ENCODE data around the gene ELF3. TPM values are rescaled to one million over a fixed set of nuclear protein-coding genes. Genes with fewer than 3 reads are reported as not detected.

Gene ELF3
- total and polyA plus RNA-seq, 2 of the 8 experiments (the other 6 are each of a cell fraction or from before 2014, with no cell fraction given) = 17.3 to 25.0 TPM

- CTCF ChIA-PET (ENCODE audit: partially characterized antibody) = interaction anchor here (0.5 to 10.4 kb wide), 6 partner anchors 13 to 89 kb away, joined by 3 to 85 read pairs (median 4); no protein-coding TSS in a partner anchor
- TF ChIP-seq, protein P1, sequence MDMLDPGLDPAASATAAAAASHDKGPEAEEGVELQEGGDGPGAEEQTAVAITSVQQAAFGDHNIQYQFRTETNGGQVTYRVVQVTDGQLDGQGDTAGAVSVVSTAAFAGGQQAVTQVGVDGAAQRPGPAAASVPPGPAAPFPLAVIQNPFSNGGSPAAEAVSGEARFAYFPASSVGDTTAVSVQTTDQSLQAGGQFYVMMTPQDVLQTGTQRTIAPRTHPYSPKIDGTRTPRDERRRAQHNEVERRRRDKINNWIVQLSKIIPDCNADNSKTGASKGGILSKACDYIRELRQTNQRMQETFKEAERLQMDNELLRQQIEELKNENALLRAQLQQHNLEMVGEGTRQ (IDR thresholded peaks at IDR 0.05; ENCODE audit: low read length) = no peak
- TF ChIP-seq BCL11A (IDR thresholded peaks at IDR 0.05; ENCODE audit: low read depth in 2 of 2, low read length in 2 of 2) (no peak), SIRT6 (IDR thresholded peaks at IDR 0.05; ENCODE audit: low read length) (no peak), KDM5A (IDR thresholded peaks at IDR 0.05; ENCODE audit: low read length) (no peak), HDAC2 (IDR thresholded peaks at IDR 0.05; ENCODE audit: borderline replicate concordance in 1 of 2, low read depth in 2 of 2, low read length in 2 of 2) (no peak), SIX5 (IDR thresholded peaks at IDR 0.05; ENCODE audit: low read depth, low read length) (no peak), EZH2 (IDR thresholded peaks at IDR 0.05; ENCODE audit: low read depth, low read length, severe bottlenecking) (no peak), SUZ12 (IDR thresholded peaks at IDR 0.05; ENCODE audit: low read length) (no peak), FOSL1 (IDR thresholded peaks at IDR 0.05; ENCODE audit: insufficient read depth, low read depth, low read length) (no peak), POLR2A (IDR thresholded peaks at IDR 0.05; ENCODE audit: control extremely low read depth in 1 of 2, low read depth in 2 of 2, low read length in 2 of 2) (no peak), SP4 (IDR thresholded peaks at IDR 0.05; ENCODE audit: low read length) (no peak), POU5F1 (IDR thresholded peaks at IDR 0.05; ENCODE audit: low read depth, low read length) (no peak), EGR1 (IDR thresholded peaks at IDR 0.05; ENCODE audit: borderline replicate concordance, low read depth, low read length) (no peak), GTF2F1 (IDR thresholded peaks at IDR 0.05; ENCODE audit: borderline replicate concordance, low read depth, low read length) (no peak)
Observed at GRCh38 chr1:201966171-201966570, 44.2 kb upstream of the ELF3 start.

More at GRCh38 chr1:201966171-201966570, 44.2 kb upstream of the ELF3 start:
- Histone ChIP-seq H3K27me3 (replicated peaks in 1 of 4; ENCODE audit: control insufficient read depth in 3 of 4, extremely low read depth in 1 of 4, insufficient read depth in 3 of 4, low read length in 3 of 4) (no peaks in the 10 kb centered on the region), H3K79me2 (ENCODE audit: control insufficient read depth in 1 of 2, insufficient read depth in 2 of 2, low read length in 2 of 2) (no peaks in the 10 kb centered on the region), H2BK20ac (ENCODE audit: low read length) (no peak overlapping the region), H4K20me1 (replicated peaks in 1 of 2; ENCODE audit: control insufficient read depth in 1 of 2, insufficient read depth in 2 of 2, low read length in 2 of 2) (peaks cover 4 to 8% of the 10 kb centered on the region in 2 experiments), H3K4me3 (ENCODE audit: extremely low read depth in 1 of 4, insufficient read depth in 2 of 4, low read depth in 3 of 4, low read length in 4 of 4) (no peak overlapping the region), H2AFZ (ENCODE audit: low read length) (no peak overlapping the region), H3K18ac (ENCODE audit: extremely low read depth, low read length) (no peak overlapping the region), H2BK5ac (ENCODE audit: low read depth, low read length) (no peak overlapping the region), H3K56ac (replicated peaks; ENCODE audit: insufficient read length, low read depth, low read length) (no peak overlapping the region), H2BK120ac (replicated peaks; ENCODE audit: low read depth, low read length) (no peak overlapping the region), H2AK5ac (ENCODE audit: low read depth, low read length) (no peak overlapping the region), H3K36me3 (ENCODE audit: control insufficient read depth in 2 of 4, insufficient read depth in 4 of 4, low read length in 3 of 4) (peaks cover 13 to 85% (median 62%) of the 10 kb centered on the region in 4 experiments), H3K23ac (ENCODE audit: insufficient read length) (no peak overlapping the region), H2BK15ac (ENCODE audit: low read length) (no peak overlapping the region), H3K4ac (replicated peaks; ENCODE audit: insufficient read length, low read depth, low read length) (no peak overlapping the region), H3K4me2 (ENCODE audit: insufficient read depth in 1 of 2, low read depth in 2 of 2, low read length in 2 of 2) (no peak overlapping the region), H3K23me2 (ENCODE audit: low read depth, low read length) (no peaks in the 10 kb centered on the region), H3K79me1 (ENCODE audit: low read depth, low read length) (no peaks in the 10 kb centered on the region), H3K27ac (ENCODE audit: low read depth, low read length) (no peak overlapping the region), H4K91ac (replicated peaks; ENCODE audit: insufficient read length, low read length) (no peak overlapping the region), H3K9ac (replicated peaks in 1 of 4; ENCODE audit: extremely low read depth in 1 of 4, low read depth in 3 of 4, low read length in 3 of 4) (no peak overlapping the region), H2BK12ac (ENCODE audit: low read depth, low read length) (no peak overlapping the region), H3K14ac (ENCODE audit: insufficient read length) (no peak overlapping the region), H4K8ac (ENCODE audit: extremely low read depth, insufficient read depth, low read length) (no peak overlapping the region), H3K9me3 (ENCODE audit: insufficient read depth in 2 of 2, low read depth in 1 of 2, low read length in 1 of 2) (no peaks in the 10 kb centered on the region), H3K4me1 (replicated peaks in 1 of 4; ENCODE audit: control insufficient read depth in 3 of 4, insufficient read depth in 4 of 4, low read length in 3 of 4) (no peaks in the 10 kb centered on the region), H4K5ac (ENCODE audit: insufficient read length, low read depth, low read length) (no peak overlapping the region)
- FAIRE-seq = no peak
- DNase-seq (ENCODE audit: low read depth in 1 of 2, low spot score in 2 of 2) = no peak
- POLR2A ChIA-PET (ENCODE audit: partially characterized antibody) = interaction anchor here (1.1 kb wide), 2 partner anchors 68 to 93 kb away, joined by 3 to 4 read pairs; no protein-coding TSS in a partner anchor
- WGBS, 2 experiments (ENCODE audit: extremely low coverage in 1 of 2, insufficient coverage in 1 of 2, insufficient read length in 1 of 2, insufficient replicate concordance in 2 of 2, low coverage in 1 of 2, low lambda C conversion rate in 2 of 2, missing lambda C conversion rate in 1 of 2) = 94% methylated on average over 5 of the region's 5 CpGs; no CpG with 5 or more reads in 1 of the 2 experiments
